Measurements from ENCODE around the gene LRIG1. TPM values are rescaled to one million over a fixed set of nuclear protein-coding genes. Genes with fewer than 3 reads are reported as not detected.

The LRIG1 gene
- total and polyA plus RNA-seq, 2 donors from 2014 or later = 8.2 to 20.6 TPM

GRCh38 chr3:66508461-66508860 is 7.6 kb upstream of the LRIG1 start:
- Histone ChIP-seq H3K27ac (ENCODE audit: low read depth in 2 of 2, low read length in 2 of 2) (no peak overlapping the region), H3K9ac (ENCODE audit: low read length in 3 of 3) (no peak overlapping the region), H3K4me1 (ENCODE audit: control insufficient read depth in 2 of 3, insufficient read depth in 2 of 3, low read depth in 1 of 3, low read length in 3 of 3) (peaks cover 0 to 8% (median 0%) of the 10 kb centered on the region in 3 donors), H3K4me3 (ENCODE audit: low read length in 3 of 3) (no peak overlapping the region), H3K9me3 (ENCODE audit: control insufficient read depth in 2 of 3, insufficient read depth in 1 of 3, low read length in 3 of 3) (no peaks in the 10 kb centered on the region), H3K27me3 (ENCODE audit: control insufficient read depth, insufficient read depth, low read length) (no peaks in the 10 kb centered on the region), H3K36me3 (ENCODE audit: control insufficient read depth in 2 of 3, insufficient read depth in 3 of 3, low read length in 3 of 3) (no peaks in the 10 kb centered on the region)
- FAIRE-seq (no peak), DNase-seq (no peak)
- no peak for TF ChIP-seq CTCF (IDR thresholded peaks at IDR 0.05; ENCODE audit: borderline replicate concordance, extremely low read depth, insufficient read depth)
- intact Hi-C loops (cut with DNase I) = no loop called here

DNA sequence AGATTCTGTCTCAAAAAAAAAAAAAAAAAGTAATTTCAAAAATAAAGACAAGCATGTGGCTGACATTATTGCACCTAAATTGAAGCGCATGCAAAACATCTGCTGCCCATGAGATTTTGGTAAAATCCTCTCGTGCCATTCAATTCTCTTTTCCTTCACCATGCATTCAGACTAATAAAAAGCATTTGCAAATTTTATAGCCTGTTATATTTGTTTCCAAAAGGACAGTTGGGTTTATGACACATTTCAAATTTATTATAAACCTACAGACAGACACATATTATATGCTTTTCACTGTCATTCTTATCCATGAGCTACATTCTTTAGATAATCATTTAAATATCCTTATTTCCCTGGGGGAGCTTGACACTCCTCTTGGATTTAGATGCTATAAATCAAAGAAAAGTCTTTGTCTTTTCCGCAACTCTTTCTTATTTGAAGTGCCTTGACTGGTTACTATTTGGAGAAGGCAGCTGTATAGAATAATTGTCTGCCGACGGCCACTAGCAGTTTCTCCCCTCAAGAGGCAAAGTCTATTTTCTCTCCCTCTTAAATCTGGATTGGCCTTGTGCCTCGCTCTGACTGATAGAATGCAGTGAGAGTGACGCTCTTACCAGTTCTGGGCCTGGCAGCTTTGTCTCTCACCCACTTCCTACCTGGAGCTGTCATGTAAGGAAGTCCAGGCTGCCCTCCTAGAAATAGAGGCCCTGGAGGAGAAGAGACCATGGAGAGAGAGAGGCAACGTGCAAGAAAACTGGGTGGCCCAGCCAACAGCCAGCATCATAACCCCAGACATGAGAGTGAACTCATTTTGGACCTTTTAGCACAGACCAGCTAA is 6.8 kb upstream of the LRIG1 start:
- Histone ChIP-seq H3K4me3 (ENCODE audit: low read length in 3 of 3) (no peak overlapping the region), H3K9ac (ENCODE audit: low read length in 3 of 3) (no peak overlapping the region), H3K27ac (ENCODE audit: low read depth in 2 of 2, low read length in 2 of 2) (no peak overlapping the region), H3K36me3 (ENCODE audit: control insufficient read depth in 2 of 3, insufficient read depth in 3 of 3, low read length in 3 of 3) (no peaks in the 10 kb centered on the region), H3K9me3 (ENCODE audit: control insufficient read depth in 2 of 3, insufficient read depth in 1 of 3, low read length in 3 of 3) (no peaks in the 10 kb centered on the region), H3K4me1 (ENCODE audit: control insufficient read depth in 2 of 3, insufficient read depth in 2 of 3, low read depth in 1 of 3, low read length in 3 of 3) (peaks cover 0 to 8% (median 0%) of the 10 kb centered on the region in 3 donors), H3K27me3 (ENCODE audit: control insufficient read depth, insufficient read depth, low read length) (no peaks in the 10 kb centered on the region)
- FAIRE-seq = no peak
- no peak for DNase-seq
- TF ChIP-seq CTCF (IDR thresholded peaks at IDR 0.05; ENCODE audit: borderline replicate concordance, extremely low read depth, insufficient read depth) = no peak
- intact Hi-C loops (cut with DNase I) = no loop called here

DNA sequence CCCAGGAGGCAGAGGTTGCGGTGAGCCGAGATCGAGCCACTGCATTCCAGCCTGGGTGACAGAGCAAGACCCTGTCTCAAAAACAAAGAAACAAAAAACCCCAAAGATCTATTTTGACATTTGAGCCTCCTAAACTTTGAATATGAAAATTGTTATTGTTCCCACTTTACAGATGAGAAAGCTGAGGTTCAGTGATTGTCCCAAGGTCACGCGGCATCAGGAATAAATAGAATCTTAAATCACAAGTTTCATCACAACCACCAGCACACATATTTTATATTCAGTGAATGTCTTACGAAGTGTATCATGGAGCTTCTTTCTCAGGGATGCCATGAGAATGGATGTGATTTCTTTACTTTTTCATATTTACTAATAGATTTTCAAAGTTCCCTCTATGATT is 5.3 kb upstream of the LRIG1 start:
- intact Hi-C loops (cut with DNase I) = no loop called here
- H3K4me1 ChIP-seq (ENCODE audit: control insufficient read depth in 2 of 3, insufficient read depth in 2 of 3, low read depth in 1 of 3, low read length in 3 of 3) = peaks cover 0 to 8% (median 2%) of the 10 kb centered on the region in 3 donors
- DNase-seq (no peak), FAIRE-seq (no peak)
- no peaks in the 10 kb centered on the region for H3K9me3 ChIP-seq (ENCODE audit: control insufficient read depth in 2 of 3, insufficient read depth in 1 of 3, low read length in 3 of 3)
- no peaks in the 10 kb centered on the region for H3K36me3 ChIP-seq (ENCODE audit: control insufficient read depth in 2 of 3, insufficient read depth in 3 of 3, low read length in 3 of 3)
- no peak overlapping the region for H3K27ac ChIP-seq (ENCODE audit: low read depth in 2 of 2, low read length in 2 of 2)
- H3K27me3 ChIP-seq (ENCODE audit: control insufficient read depth, insufficient read depth, low read length) = no peaks in the 10 kb centered on the region
- no peak overlapping the region for H3K4me3 ChIP-seq (ENCODE audit: low read length in 3 of 3)
- no peak overlapping the region for H3K9ac ChIP-seq (ENCODE audit: low read length in 3 of 3)
- no peak for TF ChIP-seq CTCF (IDR thresholded peaks at IDR 0.05; ENCODE audit: borderline replicate concordance, extremely low read depth, insufficient read depth)
